Activated naive CD8-positive, alpha-beta T cell (primary cell): Measurements from ENCODE around the gene RPL7A.
"Not testable (repeated sequence)": the region's sequence is repeated elsewhere in the genome, so short reads cannot be mapped to it uniquely, and the experiment has no call there.

Experiments
- H3K27ac Mint-ChIP-seq: one replicate; pipeline ENCODE4 v1.8.0; 2021; ENCODE audit warnings: mixed read lengths
- H3K27me3 Mint-ChIP-seq: one replicate; pipeline ENCODE4 v1.8.0; 2021; ENCODE audit warnings: mixed read lengths
- H3K36me3 Mint-ChIP-seq: one replicate; pipeline ENCODE4 v1.8.0; 2021; ENCODE audit warnings: mixed read lengths
- H3K4me1 Mint-ChIP-seq: one replicate; pipeline ENCODE4 v1.8.0; 2021; ENCODE audit warnings: low read depth, mixed read lengths
- H3K4me3 Mint-ChIP-seq: one replicate; pipeline ENCODE4 v1.8.0; 2021; ENCODE audit warnings: mild to moderate bottlenecking, mixed read lengths
- H3K9me3 Mint-ChIP-seq: one replicate; pipeline ENCODE4 v1.8.0; 2021; ENCODE audit warnings: low read depth, mixed read lengths

The RPL7A gene

DNA sequence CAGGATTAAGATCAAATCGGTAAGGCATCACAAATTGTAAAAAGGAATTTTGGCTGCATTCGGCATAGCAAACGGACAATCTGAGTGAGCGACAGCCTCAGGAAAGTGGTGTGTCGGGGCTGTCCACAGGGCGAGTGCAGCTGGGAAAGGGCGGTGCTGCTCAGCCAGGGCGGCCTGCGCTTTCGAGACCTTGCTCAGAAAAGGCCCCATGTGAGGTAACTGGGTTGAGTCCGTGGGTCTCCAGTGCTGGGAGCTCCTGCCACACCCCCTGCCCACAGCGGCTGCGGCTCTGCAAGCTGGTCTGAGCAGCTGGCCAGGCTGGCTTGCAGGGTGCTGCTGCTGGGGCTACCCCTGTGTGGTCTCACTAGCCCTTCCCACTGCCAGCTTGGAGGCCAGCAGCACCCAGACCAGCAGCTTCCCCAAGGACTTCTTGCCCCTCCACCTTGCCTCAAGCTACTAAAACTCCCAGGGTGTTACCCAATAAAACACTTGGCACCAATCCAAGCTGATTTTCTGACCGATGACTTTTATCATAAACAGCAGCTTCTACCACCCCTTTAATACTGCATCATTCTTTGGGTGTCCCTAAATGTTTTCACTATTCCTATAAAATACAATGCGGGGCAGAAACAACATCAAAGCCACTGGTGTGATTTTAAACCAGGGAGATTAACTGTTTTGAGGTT, 14.5 kb downstream of the RPL7A start:
- Mint-ChIP-seq H3K27me3 (no peaks in the 10 kb centered on the region), H3K9me3 (no peaks in the 10 kb centered on the region), H3K27ac (peak overlapping the region; percentile 75), H3K36me3 (no peaks in the 10 kb centered on the region), H3K4me1 (peaks cover 36% of the 10 kb centered on the region), H3K4me3 (no peak overlapping the region)

DNA sequence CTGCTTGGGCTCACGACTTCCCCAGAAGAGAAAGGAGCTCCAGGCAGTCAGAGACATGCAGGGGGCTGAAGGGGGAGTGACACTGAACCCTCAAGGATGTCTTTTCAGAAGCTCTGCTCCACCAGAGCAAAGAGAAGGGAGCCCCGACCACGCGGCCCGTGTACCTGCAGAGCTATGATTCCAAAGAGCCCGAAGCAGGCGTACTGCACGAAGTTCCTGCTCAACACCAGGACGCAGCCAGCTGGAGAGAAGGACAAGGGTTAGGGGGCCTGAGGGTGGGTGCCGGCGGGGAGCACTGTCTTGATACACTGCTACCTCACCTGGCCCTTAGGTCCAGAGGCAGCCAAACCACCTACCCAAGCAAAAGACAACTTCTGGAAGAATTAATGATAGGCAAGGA, 18.4 kb downstream of the RPL7A start:
- Mint-ChIP-seq H3K36me3 (peaks cover 3% of the 10 kb centered on the region), H3K4me1 (peaks cover 45% of the 10 kb centered on the region), H3K27me3 (no peaks in the 10 kb centered on the region), H3K27ac (no peak overlapping the region), H3K9me3 (no peaks in the 10 kb centered on the region), H3K4me3 (no peak overlapping the region)

DNA sequence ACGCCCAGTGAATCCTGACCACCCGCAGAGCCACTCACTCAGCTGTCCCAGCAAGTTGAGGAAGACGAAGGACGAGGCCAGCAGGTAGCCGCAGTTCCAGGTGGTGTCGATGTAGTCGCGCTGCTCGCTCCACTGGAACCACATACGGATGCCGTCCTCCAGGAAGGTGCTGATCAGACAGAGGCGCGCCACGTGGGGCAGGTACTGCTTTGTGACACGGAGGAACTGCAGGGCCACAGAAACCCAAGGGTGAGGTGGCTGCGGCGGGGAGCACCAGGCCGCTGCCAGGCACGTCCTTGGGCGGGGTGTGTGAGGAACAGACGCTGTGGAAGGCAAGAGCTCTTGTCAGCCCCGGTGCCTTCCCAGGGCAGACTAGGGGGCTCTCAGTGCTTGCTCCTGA, 19.2 kb downstream of the RPL7A start:
- no peak overlapping the region for H3K4me3 Mint-ChIP-seq
- peaks cover 53% of the 10 kb centered on the region for H3K4me1 Mint-ChIP-seq
- no peaks in the 10 kb centered on the region for H3K27me3 Mint-ChIP-seq
- no peak overlapping the region for H3K27ac Mint-ChIP-seq
- peaks cover 3% of the 10 kb centered on the region for H3K36me3 Mint-ChIP-seq
- no peaks in the 10 kb centered on the region for H3K9me3 Mint-ChIP-seq

DNA sequence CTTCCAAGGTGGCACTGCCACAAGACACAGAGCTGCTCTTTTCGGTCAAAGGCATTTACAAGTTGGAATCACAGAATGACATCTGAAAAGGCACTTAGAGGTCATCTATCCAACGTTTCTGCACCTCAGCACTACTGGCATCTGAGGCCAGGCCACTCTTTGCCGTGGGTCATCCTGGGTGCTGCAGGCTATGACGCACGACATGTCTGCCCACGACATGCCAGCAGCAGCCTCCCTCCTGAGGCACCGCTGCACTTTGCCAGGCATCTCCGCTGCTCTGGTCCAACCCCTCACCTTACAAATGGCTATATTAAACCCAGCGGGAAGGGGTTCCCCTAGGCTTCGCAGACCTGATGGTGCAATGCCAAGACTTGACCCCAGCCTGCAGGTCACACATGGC, 19.8 kb downstream of the RPL7A start:
- Mint-ChIP-seq H3K36me3 (peaks cover 6% of the 10 kb centered on the region), H3K4me1 (peaks cover 59% of the 10 kb centered on the region), H3K4me3 (no peak overlapping the region), H3K27ac (no peak overlapping the region), H3K9me3 (no peaks in the 10 kb centered on the region), H3K27me3 (no peaks in the 10 kb centered on the region)

DNA sequence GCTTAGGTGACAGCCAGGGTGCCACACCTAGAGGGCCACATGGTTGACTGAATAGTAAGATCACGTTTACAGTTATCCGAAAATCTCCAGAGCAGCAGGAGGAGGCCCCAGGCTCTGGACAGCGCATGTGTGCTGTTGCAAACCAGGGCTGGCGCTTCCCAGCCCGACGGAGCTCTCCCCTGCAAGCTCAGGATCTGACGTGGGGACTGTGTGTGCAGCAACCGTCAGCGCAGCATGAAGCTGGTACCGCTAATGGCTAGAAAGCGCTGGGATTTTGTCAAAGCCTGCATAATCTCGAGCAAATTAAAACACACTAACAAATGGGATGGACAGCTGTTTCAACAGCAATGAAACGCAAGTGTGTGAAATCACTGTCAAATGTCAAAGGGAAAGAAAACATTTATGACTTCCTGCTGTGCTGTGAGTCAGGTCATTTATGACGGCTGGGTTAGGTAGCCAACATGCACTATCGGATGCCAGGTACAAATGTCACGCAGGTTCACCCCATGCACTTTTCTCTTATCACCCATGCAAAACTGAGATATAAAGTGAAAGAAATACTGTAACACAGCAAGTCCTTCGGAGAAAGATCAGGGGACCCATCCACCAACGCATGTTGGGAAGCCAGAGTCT, 20.3 kb downstream of the RPL7A start:
- H3K27me3 Mint-ChIP-seq: no peaks in the 10 kb centered on the region
- no peaks in the 10 kb centered on the region for H3K9me3 Mint-ChIP-seq
- H3K4me1 Mint-ChIP-seq: peaks cover 65% of the 10 kb centered on the region
- peak overlapping the region; percentile 88 for H3K27ac Mint-ChIP-seq
- H3K4me3 Mint-ChIP-seq: peak overlapping the region; percentile 80
- H3K36me3 Mint-ChIP-seq: peaks cover 6% of the 10 kb centered on the region

DNA sequence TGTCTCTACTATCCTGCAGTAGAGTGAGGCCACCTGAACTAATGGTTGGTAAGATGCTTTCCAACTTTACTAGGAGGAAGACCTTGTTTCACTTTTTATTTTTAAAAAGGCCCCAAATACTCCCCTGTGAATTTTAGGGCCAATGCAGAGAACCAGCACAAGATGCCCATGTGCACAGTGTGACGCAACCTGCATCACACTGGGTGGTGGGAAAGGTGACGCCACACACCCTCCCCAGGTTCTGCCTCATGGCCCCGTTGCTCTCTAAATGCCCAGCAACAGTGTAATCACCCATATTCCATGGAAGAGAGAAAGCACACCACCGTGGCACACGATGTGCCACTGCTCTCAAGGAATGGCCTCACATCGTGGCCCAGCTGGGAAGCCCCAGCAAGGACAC, 21.4 kb downstream of the RPL7A start:
- Mint-ChIP-seq H3K27ac (peak overlapping the region; percentile 88), H3K4me1 (peaks cover 69% of the 10 kb centered on the region), H3K27me3 (no peaks in the 10 kb centered on the region), H3K9me3 (no peaks in the 10 kb centered on the region), H3K36me3 (peaks cover 6% of the 10 kb centered on the region), H3K4me3 (peak overlapping the region; percentile 80)

DNA sequence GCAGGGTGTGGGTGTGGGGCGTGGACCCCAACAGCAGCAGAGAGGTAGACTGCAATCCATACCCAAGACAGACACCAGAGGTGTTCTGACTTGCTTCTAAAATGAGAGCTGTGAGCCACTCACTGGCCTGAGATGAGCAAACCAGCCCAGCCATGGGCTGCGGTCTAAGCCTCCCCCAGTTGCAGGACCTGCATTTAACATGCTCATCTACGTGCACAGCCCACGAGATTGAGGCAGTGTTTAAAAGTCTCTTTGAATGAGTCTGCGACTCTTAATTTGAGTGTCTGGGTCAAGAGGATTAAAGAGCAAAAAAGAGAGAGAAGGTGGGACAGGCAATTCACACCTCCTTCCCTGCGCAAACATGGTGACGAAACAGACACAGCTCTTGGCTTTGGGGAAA, 21.9 kb downstream of the RPL7A start:
- H3K4me3 Mint-ChIP-seq: peak overlapping the region; percentile 80
- no peaks in the 10 kb centered on the region for H3K27me3 Mint-ChIP-seq
- no peaks in the 10 kb centered on the region for H3K9me3 Mint-ChIP-seq
- H3K27ac Mint-ChIP-seq: peak overlapping the region; percentile 88
- peaks cover 71% of the 10 kb centered on the region for H3K4me1 Mint-ChIP-seq
- H3K36me3 Mint-ChIP-seq: peaks cover 6% of the 10 kb centered on the region

DNA sequence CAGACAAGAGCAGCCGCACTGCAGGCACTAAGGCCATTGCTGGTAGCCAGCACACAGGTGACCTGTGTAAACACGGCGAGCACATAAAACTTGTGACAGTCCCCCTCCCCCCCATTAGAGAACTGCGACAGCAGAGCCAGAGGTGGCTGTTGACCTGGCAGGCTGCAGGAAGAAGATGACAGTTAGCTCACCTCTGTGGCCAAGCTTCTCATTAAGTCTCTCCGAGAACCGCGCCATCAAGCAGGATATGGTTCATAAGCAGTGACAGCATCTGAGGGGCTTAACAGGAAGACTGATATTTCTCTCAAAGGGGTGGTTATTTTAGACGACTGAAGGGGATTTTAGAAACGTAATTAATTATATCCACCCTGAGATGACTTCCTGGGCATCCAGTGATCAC, 22.7 kb downstream of the RPL7A start:
- H3K27ac Mint-ChIP-seq: peak overlapping the region; percentile 88
- peaks cover 6% of the 10 kb centered on the region for H3K36me3 Mint-ChIP-seq
- H3K4me3 Mint-ChIP-seq: peak overlapping the region; percentile 80
- H3K4me1 Mint-ChIP-seq: peaks cover 71% of the 10 kb centered on the region
- H3K9me3 Mint-ChIP-seq: no peaks in the 10 kb centered on the region
- no peaks in the 10 kb centered on the region for H3K27me3 Mint-ChIP-seq

DNA sequence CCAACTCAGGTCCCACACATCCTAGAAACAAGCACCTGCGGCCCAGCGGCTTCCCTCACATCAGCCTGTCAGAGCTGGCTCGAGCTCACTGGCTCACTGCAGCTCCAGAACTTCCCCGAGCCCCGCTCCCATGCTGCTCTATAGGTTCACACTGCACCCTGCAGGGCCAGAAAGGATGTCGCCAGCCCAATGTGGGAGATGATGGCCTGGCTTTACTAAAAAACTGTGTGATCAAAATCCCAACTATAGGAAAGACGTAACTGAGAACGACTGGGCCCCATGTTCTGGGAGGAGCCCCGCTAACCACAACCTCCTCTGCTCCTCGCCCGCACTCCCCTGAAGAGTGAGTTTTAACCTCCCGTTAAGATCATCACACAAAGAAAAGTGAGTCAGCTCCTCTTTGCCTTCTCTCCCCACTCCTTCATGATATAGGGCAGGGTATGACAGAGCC, 23.3 kb downstream of the RPL7A start:
- Mint-ChIP-seq H3K27me3 (no peaks in the 10 kb centered on the region), H3K36me3 (peaks cover 6% of the 10 kb centered on the region), H3K9me3 (no peaks in the 10 kb centered on the region), H3K27ac (peak overlapping the region; percentile 88), H3K4me1 (peaks cover 66% of the 10 kb centered on the region), H3K4me3 (peak overlapping the region; percentile 80)

DNA sequence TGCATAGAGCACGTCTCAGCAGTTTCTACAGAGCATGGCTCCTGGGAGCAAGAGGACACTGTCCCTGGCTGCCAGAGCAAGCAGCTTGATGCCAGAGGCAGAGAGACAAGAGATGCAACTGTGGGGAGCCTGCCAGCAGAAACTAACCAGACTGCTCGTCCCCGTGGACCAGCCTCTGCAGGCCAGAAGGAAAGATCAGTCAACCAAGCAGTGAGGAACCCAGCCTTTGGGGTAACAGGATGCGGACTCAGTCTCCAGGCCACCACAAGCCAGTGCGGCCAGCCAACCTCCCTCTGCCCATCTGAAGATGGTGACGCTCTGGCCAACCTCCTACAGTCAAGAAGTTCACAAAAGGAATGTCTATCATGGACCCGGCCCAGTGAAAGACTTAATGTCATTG, 24.1 kb downstream of the RPL7A start:
- peak overlapping the region; percentile 88 for H3K27ac Mint-ChIP-seq
- peaks cover 63% of the 10 kb centered on the region for H3K4me1 Mint-ChIP-seq
- no peaks in the 10 kb centered on the region for H3K27me3 Mint-ChIP-seq
- H3K36me3 Mint-ChIP-seq: peaks cover 6% of the 10 kb centered on the region
- H3K4me3 Mint-ChIP-seq: peak overlapping the region; percentile 80
- H3K9me3 Mint-ChIP-seq: no peaks in the 10 kb centered on the region

DNA sequence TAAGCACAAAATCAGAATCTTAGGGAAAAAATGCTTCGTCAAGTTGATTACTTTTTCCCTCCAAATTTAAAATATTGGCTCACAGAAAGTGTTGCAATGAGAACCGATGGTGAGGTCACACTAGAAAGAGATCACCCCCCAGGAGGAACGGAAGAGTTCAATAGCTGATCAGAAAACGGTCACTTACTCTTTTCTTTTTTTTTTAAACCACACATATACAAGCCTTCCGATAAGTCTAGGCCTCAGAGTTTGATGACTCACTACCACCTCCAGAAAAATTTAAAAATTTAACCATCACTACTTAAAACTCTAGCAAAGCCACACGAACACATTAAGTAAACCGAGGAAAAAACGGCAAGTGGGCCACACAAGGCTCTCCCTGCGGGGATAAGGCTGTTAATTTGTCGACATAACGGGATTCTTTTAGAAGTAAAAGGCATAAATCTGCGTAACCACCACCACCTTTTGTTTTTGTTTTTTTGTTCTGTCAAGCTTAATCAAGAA, 26.6 kb downstream of the RPL7A start:
- H3K9me3 Mint-ChIP-seq: no peaks in the 10 kb centered on the region
- H3K36me3 Mint-ChIP-seq: peaks cover 3% of the 10 kb centered on the region
- H3K27ac Mint-ChIP-seq: peak overlapping the region; percentile 93
- H3K4me1 Mint-ChIP-seq: peaks cover 45% of the 10 kb centered on the region
- peak overlapping the region; percentile 93 for H3K4me3 Mint-ChIP-seq
- no peaks in the 10 kb centered on the region for H3K27me3 Mint-ChIP-seq

DNA sequence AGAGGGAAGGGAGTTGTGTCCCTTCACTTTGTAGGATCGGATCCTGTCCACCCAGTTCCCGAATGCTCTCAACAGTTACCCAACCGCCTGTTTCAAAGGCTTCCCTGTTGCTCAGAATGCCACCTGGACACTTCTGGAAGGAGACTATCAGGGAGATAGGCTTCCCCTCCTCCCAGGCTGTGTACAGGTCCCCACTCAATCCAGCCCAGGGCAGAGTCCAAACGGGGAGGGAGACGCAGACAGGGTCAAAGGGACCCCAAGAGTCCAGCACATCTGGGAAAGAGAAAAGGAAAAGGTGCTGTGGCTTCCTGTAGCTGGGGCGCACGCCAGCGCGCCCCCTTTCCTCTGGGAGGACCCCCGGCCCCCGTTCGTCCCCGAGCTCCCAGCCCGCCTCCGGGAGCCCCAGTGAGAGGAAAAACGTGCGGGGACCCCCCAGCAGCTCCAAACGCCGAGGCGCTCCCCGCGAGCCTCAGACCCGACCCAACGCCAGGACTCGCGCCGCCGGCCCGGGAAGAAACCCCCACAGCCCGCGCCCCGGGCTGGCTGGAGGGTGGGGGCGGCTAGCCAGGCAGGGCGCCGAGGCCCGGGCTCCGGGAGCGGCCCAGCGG, 27.2 kb downstream of the RPL7A start:
- H3K4me3 Mint-ChIP-seq: peak overlapping the region; percentile 93
- H3K27ac Mint-ChIP-seq: peak overlapping the region; percentile 93
- peaks cover 3% of the 10 kb centered on the region for H3K36me3 Mint-ChIP-seq
- no peaks in the 10 kb centered on the region for H3K9me3 Mint-ChIP-seq
- H3K4me1 Mint-ChIP-seq: peaks cover 40% of the 10 kb centered on the region
- H3K27me3 Mint-ChIP-seq: no peaks in the 10 kb centered on the region

DNA sequence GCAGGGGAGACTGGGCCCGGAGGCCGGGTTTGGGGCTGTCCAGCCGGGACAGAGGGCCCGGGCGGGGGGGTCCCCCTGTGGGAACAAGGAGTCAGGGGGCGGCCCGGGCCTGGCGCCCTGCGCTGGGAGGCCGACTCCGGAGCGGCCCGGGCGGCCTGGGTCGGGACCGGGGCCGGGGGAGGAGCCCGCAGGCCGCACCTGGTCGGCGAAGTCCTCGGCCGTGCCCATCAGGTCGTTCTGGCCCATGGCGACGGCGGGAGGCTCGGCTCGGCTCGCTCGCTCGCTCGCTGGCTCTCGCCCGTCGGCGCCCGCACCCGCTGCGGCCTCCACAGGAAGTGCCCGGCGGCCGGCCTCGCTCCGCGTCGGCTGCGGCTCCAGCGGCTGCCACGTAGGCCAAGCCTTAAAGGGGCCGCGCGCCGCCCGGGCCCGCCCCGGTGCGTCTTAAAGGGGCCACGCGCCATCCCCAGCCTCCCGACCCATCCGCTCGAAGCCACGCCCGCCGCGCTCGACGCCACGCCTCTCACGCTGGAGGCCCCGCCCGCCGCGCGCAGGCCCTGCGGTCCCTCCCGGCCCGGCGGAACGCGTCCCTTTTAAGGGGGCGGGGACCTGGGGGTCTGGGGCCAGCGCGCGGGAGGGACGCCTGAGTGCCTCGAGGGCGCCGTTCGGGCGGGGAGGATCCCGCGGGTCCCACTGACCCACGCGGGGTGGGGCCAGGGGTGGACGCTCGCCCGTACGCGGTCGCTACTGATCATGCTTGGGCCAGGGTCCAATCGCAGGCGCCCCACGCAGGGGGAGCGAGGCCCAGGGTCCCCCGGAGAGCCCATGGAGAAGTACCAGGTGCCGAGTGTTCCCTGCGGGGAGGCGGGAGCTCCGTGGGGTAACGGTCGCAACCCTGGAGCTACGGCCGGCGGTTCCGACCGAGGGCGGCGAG, 28.0 kb downstream of the RPL7A start, which contains the start of the genes STKLD1 and SURF4:
Gene STKLD1, plus strand, starts transcription at position 643 of the 931 bp plus-strand sequence. Its CDS starts 108 bp downstream, at position 751.
Gene SURF4, minus strand, starts transcription at position 337 of the 931 bp plus-strand sequence. Its CDS starts 91 bp downstream, at position 246.
- Mint-ChIP-seq H3K4me1 (peaks cover 32% of the 10 kb centered on the region), H3K27me3 (no peaks in the 10 kb centered on the region), H3K4me3 (peak within 1 kb of the TSS; percentile 93), H3K27ac (peak within 1 kb of the TSS; percentile 93), H3K36me3 (peaks cover 3% of the 10 kb centered on the region), H3K9me3 (no peaks in the 10 kb centered on the region)

DNA sequence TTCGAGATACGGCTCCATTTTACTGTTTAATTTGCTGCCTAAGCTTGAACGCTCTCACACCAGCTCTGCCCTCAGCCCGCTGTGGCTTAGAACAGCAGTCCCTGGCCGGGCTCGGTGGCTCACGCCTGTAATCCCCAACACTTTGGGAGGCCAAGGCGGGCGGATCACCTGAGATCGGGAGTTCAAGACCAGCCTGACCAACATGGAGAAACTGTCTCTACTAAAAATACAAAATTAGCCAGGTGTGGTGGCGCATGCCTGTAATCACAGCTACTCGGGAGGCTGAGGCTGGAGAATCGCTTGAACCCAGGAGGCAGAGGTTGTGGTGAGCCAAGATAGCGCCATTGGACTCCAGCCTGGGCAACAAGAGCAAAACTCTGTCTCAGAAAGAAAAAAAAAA, 29.3 kb downstream of the RPL7A start:
- H3K9me3 Mint-ChIP-seq, H3K36me3 Mint-ChIP-seq, H3K27me3 Mint-ChIP-seq: not testable (repeated sequence)
- peak overlapping the region; percentile 73 for H3K4me3 Mint-ChIP-seq
- peaks cover 19% of the 10 kb centered on the region for H3K4me1 Mint-ChIP-seq
- peak overlapping the region; percentile 72 for H3K27ac Mint-ChIP-seq
